GM19239 (cell line): ENCODE measurements around the gene NPNT.
A peak's percentile ranks its signal among the peaks of the same experiment; 100 is the strongest.

Experiments
- DNase-seq: peaks from one replicate; pipeline ENCODE4 v3.0.0; 2011; ENCODE audit warnings: low spot score; ENCODE audit not compliant: insufficient read length
- FAIRE-seq: peaks from 2 replicates; lab custom pipeline; 2011; peaks lifted over from hg19 to GRCh38; lab: Jason Lieb, UNC

Gene NPNT

GRCh38 chr4:106010761-106011160 is 115.5 kb downstream of the NPNT start:
- DNase-seq: no peak

GRCh38 chr4:106011387-106011786 is 116.1 kb downstream of the NPNT start:
- FAIRE-seq: no peak

More at GRCh38 chr4:106010761-106011160, 115.5 kb downstream of the NPNT start:
- FAIRE-seq: peak; percentile 4

GRCh38 chr4:106017975-106018374 is 122.7 kb downstream of the NPNT start:
- no peak for FAIRE-seq

More at GRCh38 chr4:106011387-106011786, 116.1 kb downstream of the NPNT start:
- no peak for DNase-seq

GRCh38 chr4:106019771-106020170 is 124.5 kb downstream of the NPNT start:
- FAIRE-seq: no peak
- DNase-seq: no peak

More at GRCh38 chr4:106017975-106018374, 122.7 kb downstream of the NPNT start:
- no peak for DNase-seq
